Mammary epithelial cell (primary cell): ENCODE measurements around the gene MED27.

Experiments
- CTCF ChIP-seq, 2 donors: IDR thresholded peaks in 1 of 2; conservative IDR thresholded peaks in 1 of 2; 2 replicates each; pipeline ENCODE4 v1.5.1; 2011 to 2012; ENCODE audit warnings: inconsistent platforms in 2 of 2, low read length in 2 of 2, mild to moderate bottlenecking in 2 of 2, control low read depth in 1 of 2, low read depth in 1 of 2; ENCODE audit not compliant: insufficient read depth in 1 of 2; ENCODE audit errors: extremely low read depth in 1 of 2
- EZH2 ChIP-seq: IDR thresholded peaks from 2 replicates; pipeline ENCODE4 v1.6.1; 2012; ENCODE audit warnings: low read length, inconsistent platforms, borderline replicate concordance

DNA sequence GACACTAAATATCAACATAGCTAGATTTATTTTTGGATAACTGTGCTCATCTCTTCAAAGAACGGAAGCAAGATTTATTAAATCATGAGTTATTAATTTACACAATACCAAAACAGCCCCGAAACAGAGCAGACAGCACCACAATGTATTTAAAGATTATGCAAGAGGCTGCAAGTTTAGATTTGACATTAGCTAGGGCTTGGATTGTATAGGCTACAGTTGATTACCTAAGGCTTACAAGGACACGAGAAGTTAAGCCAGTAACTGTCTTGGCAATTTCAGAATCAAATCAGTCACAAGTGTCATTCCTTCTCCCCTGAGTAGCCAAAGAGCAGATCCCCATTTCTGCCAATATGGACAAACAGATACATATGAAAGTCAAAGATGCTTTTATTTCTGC is 152.6 kb downstream of the MED27 start:
- TF ChIP-seq EZH2 (no peak), CTCF (conservative IDR thresholded peaks at IDR 0.05 in 1 of 2, IDR thresholded peaks at IDR 0.05 in 1 of 2; ENCODE audit: extremely low read depth in 1 of 2, insufficient read depth in 1 of 2, low read depth in 1 of 2, low read length in 2 of 2) (no peak)
